Superior temporal gyrus (tissue), 1 donor: ENCODE measurements around the gene ARMC2.
"Not testable (repeated sequence)": the region's sequence is repeated elsewhere in the genome, so short reads cannot be mapped to it uniquely, and the experiment has no call there.

Experiments
- DNase-seq: peaks from one replicate; pipeline ENCODE4 v3.0.0-alpha.2; 2016; ENCODE audit errors: extremely low spot score

ARMC2 gene

DNA sequence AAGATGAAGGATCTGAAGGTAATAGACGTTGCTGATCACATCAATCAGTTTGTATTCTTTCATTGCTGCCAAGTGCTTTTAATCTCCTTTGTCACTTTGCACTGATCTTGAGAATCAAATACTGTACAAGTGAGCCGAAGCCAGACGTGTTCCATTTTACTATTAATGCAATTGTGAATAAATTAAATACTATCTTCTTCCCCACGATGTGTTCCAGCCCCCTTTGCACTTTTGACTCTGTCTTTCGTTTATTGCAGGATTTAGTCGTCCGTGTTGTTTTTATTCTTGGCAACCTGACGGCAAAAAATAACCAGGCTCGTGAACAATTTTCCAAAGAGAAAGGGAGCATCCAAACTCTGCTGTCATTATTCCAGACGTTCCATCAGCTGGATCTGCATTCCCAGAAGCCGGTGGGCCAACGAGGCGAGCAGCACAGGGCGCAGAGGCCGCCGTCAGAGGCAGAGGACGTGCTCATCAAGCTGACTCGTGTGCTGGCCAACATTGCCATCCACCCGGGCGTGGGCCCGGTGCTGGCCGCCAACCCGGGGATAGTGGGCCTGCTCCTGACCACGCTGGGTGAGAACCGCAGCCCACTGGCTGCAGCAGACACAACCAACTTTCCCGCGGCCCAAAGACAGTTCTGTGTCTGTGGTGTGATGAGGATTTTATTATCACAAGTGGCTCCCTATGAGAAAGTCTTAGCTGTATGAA lies 104.7 kb downstream of the ARMC2 start:
- DNase-seq, result no peak

DNA sequence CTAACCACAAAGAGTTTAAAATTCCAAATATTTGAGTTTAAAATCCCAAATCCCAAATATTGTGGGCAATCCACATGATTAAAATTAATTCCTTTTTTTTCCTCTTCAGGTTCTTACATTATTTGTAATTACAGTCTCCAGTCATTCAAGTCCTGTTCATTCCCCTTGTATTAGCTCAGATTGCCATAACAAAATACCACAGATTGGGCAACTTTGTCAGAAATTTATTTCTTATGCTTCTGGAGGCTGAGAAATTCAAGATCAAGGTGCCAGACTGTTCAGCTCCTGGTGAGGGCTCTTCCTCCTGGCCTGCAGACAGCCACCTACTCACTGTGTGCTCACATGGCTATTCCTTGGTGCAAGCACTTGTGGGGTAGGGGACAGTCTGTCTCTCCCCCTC lies 105.5 kb downstream of the ARMC2 start:
- DNase-seq, result no peak

DNA sequence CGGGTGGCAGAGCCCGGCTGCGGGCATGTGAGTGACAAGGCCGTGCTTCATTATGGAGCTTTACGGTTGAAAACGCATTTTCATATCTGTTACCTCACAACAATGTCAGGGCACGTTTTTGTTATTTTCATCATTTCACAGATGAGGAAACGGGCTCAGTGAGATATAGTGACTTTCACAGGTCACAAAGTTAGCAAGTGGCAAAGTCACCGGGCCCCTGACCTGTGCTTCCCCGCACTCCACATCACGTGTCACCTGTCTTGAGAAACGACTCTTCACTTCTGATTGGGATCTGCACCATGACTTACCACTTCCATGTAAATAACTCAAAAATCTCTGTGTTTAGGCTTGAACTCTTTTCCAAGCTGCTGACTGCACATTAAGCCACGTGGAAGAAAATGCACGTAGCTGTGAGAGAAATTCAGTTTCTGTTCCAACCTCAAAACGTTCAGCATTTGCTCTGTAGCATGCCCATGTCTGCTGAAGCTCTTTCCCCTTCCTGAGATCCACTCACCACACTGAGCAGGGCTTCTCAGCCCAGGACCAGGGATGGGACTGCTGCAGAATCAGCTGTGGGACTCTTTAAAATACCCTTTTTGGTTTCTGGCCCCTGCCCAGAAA lies 107.2 kb downstream of the ARMC2 start:
- no peak for DNase-seq

DNA sequence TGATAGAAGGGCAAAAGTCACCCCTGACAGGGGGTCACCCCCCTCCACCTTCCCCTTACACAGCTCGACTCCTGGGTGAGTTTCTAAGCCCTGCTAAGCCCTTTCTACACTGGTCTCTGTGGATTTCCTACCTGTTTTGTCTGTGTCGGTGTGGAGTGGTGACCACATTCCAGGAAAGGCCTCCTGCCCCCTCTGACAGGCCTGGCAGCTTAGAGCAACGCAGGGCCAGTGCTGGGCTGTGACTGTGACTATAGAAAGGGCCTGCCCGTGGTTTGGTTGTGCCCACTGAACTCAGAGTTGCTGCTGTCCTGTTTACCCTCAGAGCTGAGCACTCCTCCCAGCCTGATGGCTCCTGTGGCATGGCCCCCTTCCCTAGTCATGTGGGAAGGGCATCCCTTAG lies 109.0 kb downstream of the ARMC2 start:
- DNase-seq, result no peak

DNA sequence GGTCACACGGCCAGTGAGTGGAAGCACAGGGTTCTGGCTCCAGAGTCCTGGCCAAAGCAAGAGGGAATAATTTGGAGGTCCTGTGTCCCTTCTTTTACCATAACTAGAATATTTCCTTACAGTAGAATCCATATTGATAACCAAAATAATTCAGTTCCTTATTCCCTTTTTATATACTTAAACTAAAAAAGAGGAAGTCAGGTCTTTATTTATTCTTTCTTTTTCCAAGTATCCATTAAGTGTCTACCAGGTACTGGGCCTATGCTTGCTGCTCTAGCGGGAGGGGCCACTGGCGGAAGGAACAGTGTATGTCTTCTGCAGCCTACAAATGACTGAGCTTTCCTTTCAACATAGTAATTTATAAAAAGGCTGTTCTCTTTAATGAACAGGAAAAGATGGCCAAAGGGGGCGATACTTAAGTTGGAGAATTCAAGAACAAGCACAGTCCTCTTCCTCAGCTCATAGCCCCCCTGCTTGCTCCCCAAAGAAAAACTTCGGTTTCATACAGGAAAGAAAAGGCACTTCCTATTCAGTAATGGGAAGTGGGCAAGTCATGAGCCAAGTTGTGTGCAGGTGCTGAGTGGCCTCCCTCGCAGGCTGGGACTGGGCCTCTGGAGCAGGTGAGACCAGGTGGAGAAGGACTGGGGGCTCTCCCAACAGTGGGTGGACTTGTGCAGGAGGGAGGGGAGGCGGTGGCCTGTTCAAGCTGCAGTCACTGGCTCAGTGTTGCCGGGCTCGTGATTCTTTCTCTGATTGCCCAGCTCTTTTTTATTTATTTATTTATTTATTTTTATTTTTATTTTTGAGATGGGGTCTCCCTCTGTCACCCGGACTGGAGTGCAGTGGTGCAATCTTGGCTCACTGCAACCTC lies 110.9 kb downstream of the ARMC2 start:
- DNase-seq, result no peak

DNA sequence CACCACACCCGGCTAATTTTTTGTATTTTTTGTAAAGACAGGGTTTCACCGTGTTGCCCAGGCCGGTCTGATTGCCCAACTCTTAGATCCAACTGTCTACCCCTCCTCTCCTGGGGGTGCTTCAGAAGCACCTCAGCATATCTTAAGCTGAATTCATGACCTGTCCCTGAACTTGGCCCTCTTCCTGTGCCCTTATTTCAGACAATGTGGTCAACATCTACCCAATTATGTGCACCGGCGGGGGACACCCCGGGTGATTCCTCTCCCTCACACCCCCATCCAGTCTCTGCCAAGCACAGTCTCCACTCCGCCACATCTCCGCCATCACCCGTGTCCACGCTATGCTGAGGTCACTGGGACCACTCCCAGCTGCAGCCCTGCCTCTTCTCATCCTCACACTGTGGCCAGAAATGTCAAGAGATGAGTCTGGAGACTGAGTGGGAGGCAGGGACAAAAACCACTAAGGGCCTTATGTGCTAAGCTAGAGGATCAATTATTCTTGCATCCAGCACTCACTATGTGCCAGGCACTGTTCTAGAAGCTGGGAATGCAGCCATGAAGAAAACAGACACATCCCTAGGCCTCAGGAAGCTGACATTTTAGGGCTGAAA lies 111.9 kb downstream of the ARMC2 start:
- DNase-seq, result no peak

DNA sequence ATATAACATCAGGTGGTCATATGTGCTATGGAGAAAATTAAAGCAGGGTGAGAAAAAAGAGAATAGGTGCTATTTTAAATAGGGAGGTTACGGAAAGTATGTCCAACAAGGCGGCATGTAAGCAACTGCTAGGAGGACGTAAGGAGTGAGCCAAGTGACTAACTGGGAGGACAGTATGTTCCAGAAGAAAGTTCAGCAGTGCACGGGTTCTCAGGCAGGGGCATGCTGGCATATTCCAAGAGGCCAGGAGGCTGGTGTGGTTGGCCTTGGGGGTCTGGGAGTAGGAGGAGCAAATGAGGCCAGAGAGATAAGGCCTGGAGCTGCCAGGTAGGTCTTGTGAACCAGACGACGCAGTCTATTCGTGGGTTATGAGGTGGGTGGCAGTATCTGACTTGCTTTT lies 112.4 kb downstream of the ARMC2 start:
- no peak for DNase-seq

DNA sequence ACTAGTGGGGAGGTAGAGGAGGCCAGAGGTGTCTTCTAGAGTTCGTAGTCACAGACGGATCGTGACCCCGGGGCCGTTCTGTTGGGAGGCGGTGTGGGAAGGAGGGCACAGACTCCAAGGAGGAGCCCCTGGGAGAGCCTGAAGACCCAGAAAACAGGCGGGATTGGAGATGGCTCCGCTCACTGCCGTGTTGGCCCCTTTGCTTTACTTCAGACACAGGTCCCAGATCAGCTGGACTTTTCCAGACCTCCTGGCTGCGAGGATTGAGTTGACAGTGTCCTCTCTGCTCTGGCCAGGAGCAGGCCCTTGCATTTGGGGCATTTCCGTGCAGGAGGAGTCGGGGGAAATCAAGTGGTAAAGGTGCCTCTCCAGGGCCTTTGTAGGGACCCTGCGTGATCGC lies 112.9 kb downstream of the ARMC2 start:
- no peak for DNase-seq

DNA sequence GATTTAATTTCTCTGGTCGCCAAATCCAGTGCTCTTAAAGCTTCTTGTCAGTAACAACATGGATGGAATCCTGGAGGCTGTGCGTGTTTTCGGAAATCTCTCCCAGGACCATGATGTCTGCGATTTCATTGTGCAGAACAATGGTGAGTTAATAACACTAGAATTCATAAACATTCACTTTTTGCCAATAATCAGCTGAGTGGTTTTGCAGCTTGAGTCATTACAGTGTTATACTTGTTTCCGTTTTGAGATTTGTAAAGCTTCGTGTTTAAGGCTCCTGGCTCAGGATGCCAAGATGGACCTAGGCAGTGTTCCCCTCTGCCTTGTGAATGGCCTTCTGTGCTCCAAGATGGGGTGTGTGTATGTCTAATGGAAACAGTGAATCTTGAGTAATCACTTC lies 113.8 kb downstream of the ARMC2 start:
- no peak for DNase-seq

DNA sequence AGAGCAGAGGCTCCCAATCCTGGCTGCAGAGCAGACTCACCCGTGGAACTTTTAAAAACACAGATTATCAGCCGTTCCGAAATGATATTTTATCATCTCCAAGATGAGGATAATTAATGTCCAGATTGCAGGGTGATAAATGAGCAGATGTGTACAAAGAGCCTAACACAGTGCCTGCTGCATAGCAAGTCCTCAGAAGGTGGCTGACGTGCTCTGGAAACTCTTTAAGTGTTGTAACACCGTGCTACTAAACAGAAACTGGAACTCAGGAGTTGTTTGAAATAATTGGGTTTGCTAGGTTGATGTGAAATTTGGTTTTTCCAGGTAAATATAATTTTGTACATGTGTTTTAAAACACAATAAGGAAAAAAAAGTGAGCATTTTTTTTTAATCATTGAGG lies 118.0 kb downstream of the ARMC2 start:
- DNase-seq, result no peak

DNA sequence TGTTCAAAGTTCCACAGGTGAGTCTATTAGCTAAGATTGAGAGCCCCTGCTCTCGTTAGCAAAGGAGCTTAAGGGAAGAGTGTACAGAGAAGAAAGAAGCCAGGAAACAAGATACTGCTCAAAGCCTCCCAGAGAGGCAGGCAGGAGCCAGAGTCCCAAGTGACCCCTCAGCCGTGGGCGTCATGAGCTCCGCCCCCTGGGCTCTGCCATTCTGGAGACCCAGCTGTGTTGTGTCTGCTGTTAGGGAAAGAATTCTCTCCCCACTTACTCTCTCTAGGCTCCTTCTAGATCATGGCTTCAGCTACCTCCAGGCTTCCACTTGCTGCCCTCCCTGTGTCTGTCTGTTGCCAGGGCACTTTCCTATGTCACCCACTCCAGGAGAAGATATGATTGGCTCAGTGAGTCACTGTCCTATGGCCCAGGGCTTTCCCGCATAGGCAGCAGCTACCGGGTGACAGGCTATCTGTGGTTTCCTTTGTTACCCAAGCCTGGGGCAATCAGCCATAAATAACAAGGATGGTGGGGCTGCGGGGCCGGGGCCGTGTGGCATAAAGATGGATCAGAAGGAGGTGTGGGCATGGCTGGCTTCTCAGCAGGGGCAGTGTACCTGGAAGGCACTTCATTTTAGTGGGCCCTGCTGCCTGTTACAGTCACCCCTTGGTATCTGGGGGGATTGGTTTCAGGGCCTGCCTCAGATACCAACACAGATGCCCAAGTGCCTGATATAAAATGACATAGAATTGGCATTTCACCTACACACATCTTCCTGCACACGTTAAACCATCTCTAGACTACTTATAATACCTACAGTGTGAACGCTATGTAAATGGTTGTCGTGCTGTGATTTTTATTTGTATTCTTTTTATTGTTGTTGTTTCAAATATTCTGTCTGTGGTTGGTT lies 118.9 kb downstream of the ARMC2 start:
- no peak for DNase-seq

DNA sequence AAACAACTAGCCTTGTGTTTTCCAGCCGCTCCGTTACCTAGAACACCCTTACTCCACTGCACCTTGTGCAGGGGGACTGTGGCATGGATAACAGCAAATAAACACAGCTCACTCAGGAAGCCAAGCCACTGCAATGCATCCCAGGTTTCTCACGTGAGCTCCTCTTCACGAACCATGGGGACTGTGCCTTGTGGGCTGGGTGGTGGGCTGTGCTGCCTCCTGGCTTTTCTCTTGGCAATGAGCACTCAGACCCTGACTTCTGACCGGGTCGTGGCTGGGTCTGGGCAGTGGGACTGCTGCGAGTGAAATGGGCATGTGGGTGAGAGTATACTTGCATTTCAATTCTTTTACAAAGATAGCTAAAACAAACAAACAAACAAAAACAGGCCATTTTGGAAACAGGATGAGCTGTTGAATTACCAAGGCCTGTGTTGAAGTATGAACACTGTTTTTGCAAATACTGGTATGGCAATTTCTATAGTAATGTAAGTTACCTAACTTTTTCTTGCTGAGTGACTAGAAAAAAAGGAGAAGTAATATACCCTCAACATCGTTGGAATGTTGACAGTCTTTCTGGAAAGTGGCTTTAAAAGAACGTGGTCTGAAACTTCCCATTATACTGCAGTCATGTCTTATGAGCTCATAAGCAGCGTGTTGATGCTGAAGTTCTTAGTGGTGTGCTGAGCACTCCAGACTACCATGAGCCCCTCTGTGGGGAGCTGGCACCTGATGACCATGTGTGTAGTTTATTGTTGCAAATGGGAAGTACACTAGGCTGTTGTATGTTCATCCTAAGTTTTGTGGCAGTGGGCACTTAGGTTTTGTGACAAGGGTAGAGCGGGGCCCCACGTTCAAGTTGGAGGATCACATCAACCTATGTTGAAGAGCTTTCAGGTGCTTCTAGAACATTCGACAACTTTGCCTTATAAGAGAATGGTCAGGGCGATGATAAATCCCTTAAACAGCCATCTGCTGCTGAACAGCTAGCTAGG lies 120.4 kb downstream of the ARMC2 start:
- DNase-seq, result no peak

DNA sequence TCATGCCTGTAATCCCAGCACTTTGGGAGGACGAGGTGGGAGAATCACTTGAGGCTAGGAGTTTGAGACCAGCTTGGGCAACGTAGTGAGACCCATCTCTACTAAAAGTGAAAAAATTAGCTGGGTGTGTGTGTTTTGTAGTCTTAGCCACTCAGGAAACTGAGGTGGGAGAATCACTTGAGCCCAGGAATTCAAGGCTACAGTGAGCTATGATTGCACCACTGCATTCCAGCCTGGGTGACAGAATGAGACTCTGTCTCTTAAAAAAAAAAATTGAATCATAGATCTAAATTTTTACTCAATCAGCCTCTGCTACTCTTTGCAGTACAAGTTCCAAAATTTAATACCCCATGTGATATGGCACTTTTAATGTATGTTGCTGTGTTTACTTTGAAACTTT lies 121.6 kb downstream of the ARMC2 start:
- no peak for DNase-seq

DNA sequence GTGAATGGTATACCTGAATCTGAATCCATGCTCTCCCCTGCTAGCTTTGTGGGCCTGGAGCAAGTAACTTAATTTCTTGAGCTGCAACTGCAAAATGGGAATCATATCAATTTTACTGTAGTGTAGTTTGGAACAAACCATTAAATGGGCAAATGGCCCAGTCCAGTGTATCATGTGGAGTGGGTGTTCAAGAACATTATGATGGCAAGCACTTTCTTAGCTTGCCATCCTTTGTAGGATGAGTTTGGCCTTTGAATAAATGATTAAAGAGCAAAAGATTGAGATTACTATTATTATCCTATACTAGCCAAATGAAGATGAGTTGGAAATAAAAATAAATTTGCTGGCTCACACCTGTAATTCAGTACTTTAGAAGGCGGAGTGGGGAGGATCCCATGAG lies 126.0 kb downstream of the ARMC2 start:
- no peak for DNase-seq

DNA sequence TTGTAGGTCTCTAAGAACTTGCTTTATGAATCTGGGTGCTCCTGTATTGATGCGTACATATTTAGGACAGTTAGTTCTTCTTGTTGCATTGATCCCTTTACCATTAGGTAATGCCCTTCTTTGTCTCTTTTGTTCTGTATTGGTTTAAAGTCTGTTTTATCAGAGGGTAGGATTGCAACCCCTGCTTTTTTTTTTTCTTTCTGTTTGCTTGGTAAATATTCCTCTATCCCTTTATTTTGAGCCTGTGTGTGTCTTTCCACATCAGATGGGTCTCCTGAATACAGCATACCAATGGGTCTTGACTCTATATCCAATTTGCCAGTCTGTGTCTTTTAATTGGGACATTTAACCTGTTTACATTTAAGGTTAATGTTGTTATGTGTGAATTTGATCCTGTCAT lies 130.4 kb downstream of the ARMC2 start:
- not testable (repeated sequence) for DNase-seq

DNA sequence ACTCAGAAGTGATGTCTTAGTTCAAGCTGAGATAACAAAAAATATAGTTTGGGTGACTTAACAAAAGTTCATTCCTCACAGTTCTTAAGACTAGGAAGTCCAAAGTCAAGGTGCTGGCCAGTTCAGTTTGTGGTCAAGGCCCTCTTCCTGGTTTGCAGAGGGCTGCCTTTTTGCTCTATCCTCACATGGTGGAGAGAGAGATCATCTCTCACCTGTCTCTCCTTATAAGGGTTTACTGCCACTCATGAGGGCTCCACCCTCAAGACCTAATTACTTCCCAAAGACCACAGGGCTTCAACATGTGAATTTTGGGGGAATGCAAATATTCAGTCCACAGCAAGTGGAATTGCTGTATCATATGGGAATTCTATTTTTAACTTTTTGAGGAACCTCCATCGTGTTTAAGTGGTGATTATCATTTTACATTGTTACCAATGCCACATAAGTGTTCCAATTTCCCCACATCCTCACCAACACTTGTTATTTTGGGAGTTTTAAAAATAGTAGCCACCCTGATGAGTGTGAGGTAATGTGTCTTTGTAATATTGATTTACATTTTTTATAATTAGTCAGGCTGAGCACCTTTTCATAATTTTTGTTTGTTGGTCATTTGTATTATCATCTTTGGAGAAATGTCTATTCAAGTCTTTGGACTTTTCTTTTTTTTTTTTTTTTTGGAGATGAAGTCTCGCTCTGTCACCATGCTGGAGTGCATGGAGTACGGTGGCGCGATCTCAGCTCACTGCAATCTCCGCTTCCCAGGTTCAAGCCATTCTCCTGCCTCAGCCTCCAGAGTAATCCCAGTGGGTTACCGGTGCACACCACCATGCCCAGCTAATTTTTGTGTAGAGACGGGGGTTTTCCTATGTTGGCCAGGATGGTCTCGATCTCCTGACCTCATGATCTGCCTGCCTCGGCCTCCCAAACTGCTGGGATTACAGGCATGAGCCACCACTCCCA lies 134.2 kb downstream of the ARMC2 start:
- no peak for DNase-seq

DNA sequence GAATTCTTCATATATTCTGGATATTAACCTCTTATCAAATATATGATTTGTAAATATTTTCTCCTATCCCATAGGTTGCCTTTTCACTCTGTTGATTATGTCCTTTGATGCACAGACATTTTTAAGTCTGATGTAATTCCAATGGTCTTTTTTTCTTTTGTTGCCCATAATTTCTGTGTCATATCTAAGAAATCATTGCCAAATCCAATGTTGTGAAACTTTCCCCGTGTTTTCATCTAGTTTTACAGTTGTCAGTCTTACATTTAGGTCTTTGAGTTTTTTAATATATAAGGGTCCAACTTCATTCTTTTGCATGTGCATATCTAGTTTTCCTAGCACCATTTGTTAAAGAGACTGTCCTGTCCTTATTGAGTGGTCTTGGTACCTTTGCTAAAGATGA lies 134.9 kb downstream of the ARMC2 start:
- no peak for DNase-seq

DNA sequence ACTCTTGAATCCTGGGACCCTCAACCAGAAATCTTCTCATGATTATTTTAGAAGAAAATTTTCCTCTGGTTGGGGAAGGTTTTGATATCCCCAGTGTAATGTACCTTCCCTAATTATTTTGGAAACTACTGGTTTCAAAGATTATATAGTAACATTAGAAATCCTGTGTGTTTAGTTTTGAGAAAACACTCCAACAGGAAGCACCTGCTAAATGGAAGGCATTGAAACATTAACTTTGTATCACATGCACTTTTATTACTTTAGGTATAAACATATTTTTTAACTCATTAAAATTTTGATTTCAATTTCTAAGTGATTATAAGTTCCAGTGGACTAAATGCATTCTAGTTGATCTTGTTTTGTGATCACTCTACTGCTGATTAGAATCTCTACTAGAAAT lies 137.1 kb downstream of the ARMC2 start:
- DNase-seq, result no peak

DNA sequence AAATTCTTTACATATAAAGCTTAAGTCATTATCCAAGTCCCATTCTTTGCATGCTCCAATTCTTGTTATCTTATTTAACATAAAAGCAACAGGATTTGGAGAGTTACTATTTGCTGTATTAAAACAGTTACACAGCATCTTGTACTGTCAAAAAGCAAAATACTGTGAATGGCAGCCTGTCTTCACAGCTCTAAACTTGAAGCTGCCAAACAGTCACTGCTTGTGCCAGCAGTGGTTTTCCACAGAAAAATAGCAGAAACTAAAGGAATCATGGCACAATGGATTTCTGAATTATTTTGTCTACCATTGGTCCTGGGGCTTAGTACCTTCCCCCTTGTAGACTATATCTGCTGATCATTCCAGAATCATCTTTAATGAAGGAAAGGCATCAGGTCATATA lies 138.9 kb downstream of the ARMC2 start:
- no peak for DNase-seq
